Neural progenitor cell (in vitro differentiated cells): ENCODE measurements around the gene ZNRF4. TPM values are rescaled to one million over a fixed set of nuclear protein-coding genes. Genes with fewer than 3 reads are reported as not detected.
"Not testable (repeated sequence)": the region's sequence is repeated elsewhere in the genome, so short reads cannot be mapped to it uniquely, and the experiment has no call there.

ENCODE experiments used
- DNase-seq: peaks from one replicate; pipeline ENCODE4 v3.0.0-alpha.2; 2016; ENCODE audit warnings: low spot score
- H2AFZ ChIP-seq: fragments of 200-600 bp; sonication (generic); replicated peaks from 2 replicates; pipeline ENCODE4 v1.6.1; 2016; ENCODE audit warnings: antibody characterized with exemption
- H3F3A ChIP-seq: fragments of 200-600 bp; sonication (generic); 2 replicates; pipeline ENCODE4 v1.6.1; 2016; ENCODE audit warnings: antibody characterized with exemption, low read depth
- H3K27ac ChIP-seq: fragments of 200-600 bp; sonication (generic); 2 replicates; pipeline ENCODE4 v1.5.1; 2016; ENCODE audit warnings: mild to moderate bottlenecking
- H3K27me3 ChIP-seq: fragments of 200-600 bp; sonication (generic); 2 replicates; pipeline ENCODE4 v1.6.1; 2016; ENCODE audit warnings: mild to moderate bottlenecking, moderate library complexity
- H3K36me3 ChIP-seq: fragments of 200-600 bp; sonication (generic); 2 replicates; pipeline ENCODE4 v1.5.1; 2016
- H3K4me1 ChIP-seq: fragments of 200-600 bp; sonication (generic); 2 replicates; pipeline ENCODE4 v1.6.1; 2016; ENCODE audit warnings: mixed run types
- H3K4me2 ChIP-seq: fragments of 200-600 bp; sonication (generic); 2 replicates; pipeline ENCODE4 v1.6.1; 2016
- H3K4me3 ChIP-seq: fragments of 200-600 bp; sonication (generic); 2 replicates; pipeline ENCODE4 v1.5.1; 2016
- H3K79me2 ChIP-seq: fragments of 200-600 bp; sonication (generic); 2 replicates; pipeline ENCODE4 v1.6.1; 2016; ENCODE audit warnings: low read depth
- H3K9ac ChIP-seq: fragments of 200-600 bp; sonication (generic); 2 replicates; pipeline ENCODE4 v1.6.1; 2016
- H3K9me3 ChIP-seq: fragments of 200-600 bp; sonication (generic); 2 replicates; pipeline ENCODE4 v1.5.1; 2016; ENCODE audit warnings: low read depth
- H4K20me1 ChIP-seq: fragments of 200-600 bp; sonication (generic); 2 replicates; pipeline ENCODE4 v1.6.1; 2016; ENCODE audit warnings: low read depth
- H3K27ac Mint-ChIP-seq: 3 replicates; pipeline ENCODE4 v1.8.0; 2021; ENCODE audit warnings: mixed read lengths
- H3K27me3 Mint-ChIP-seq: 2 replicates; pipeline ENCODE4 v1.8.0; 2022; ENCODE audit warnings: low read depth, mild to moderate bottlenecking, inconsistent platforms, moderate library complexity, mixed read lengths; ENCODE audit not compliant: insufficient read depth
- H3K36me3 Mint-ChIP-seq: 3 replicates; pipeline ENCODE4 v1.8.0; 2021; ENCODE audit warnings: mixed read lengths
- H3K4me1 Mint-ChIP-seq: 3 replicates; pipeline ENCODE4 v1.8.0; 2021; ENCODE audit warnings: mixed read lengths
- H3K4me3 Mint-ChIP-seq: 3 replicates; pipeline ENCODE4 v1.8.0; 2021; ENCODE audit warnings: mild to moderate bottlenecking, moderate library complexity, mixed read lengths
- H3K9me3 Mint-ChIP-seq: 3 replicates; pipeline ENCODE4 v1.8.0; 2020; ENCODE audit warnings: mixed read lengths
- EZH2 ChIP-seq: fragments of 200-600 bp; sonication (generic); IDR thresholded peaks from 2 replicates; pipeline ENCODE4 v1.6.1; 2017; ENCODE audit warnings: antibody characterized with exemption, mild to moderate bottlenecking, moderate library complexity
- EZH2phosphoT487 ChIP-seq: fragments of 200-600 bp; sonication (generic); IDR thresholded peaks from 2 replicates; pipeline ENCODE4 v1.6.1; 2017; ENCODE audit warnings: antibody characterized with exemption
- total RNA-seq: library from RNA; depleted of rRNA; stranded (reverse); fragments of >200 nt; gene quantifications from 2 replicates; pipeline ENCODE4 v1.2.3, GENCODE V29; 2015; ENCODE audit warnings: low replicate concordance
- TF ChIP-seq, protein P1 (sequence below): fragments of 200-600 bp; sonication (generic); IDR thresholded peaks from 2 replicates; pipeline ENCODE4 v1.5.1; 2017; ENCODE audit warnings: antibody characterized with exemption, mild to moderate bottlenecking

Gene ZNRF4
- total RNA-seq, 1 donor from 2014 or later, result not detected

DNA sequence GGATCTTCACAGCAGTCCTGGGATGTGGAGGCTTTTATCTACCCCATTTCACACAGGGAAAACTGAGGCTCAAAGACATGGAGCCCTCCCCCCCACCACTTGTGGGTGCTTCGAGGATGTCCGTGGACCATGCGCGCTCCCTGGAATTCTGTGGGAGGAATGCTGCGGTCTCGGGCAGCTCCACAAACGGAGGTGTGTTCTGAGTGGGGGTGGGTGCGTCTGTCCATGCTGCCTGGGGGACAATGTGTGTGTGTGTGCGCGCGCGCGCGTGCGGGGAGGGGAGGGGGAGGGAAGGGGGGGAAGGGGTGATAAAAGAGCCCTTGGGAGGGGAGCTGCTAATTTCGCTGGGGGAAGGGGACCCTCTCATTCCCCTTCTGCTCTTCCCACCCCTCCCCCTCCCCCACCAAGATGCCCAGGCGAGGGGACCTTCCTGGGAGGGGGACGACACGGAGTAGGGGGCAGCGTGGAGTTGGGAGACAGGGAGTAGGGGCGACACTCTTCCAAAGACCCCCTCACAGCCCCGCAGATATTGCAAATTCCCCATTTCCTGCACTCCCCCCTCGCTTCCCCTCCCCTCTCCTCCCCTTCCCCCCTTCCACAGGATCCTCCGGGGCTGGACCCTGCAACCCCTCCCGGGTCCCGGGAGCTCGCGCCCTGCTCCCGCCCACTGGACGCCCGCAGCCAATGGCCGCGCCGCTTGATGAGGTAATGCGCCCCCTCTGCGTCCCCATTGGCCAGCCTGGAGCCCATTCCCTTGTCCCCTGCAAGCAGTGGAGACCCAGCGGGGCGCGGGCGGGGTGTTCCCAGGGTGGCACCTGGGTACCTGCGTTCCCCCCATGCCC is 18.9 kb upstream of the ZNRF4 start:
- no peak overlapping the region for H3K27ac ChIP-seq

DNA sequence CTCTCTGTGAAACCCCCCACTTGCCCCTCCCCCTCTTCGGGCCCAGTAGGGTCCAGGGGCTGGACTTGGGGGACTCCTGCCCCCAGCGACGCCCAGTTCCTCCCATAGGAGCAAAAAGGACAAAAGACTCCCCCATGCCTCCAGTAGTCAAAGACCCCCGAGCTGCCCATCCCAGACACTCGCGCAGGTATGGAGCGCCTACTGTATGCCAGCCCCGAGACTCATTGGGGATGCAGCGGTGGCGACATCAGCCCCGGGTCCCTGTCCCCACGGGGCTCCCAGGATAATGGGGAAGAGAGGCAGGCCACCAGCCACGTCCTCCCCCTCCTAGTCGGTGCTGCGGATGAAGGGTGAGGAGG is 18.3 kb upstream of the ZNRF4 start:
- peaks cover 12% of the 10 kb centered on the region for H3K27me3 Mint-ChIP-seq
- H3K27me3 ChIP-seq, result peaks cover 17% of the 10 kb centered on the region
- H3K4me3 Mint-ChIP-seq, result peak overlapping the region; percentile 84
- TF ChIP-seq, protein P1, sequence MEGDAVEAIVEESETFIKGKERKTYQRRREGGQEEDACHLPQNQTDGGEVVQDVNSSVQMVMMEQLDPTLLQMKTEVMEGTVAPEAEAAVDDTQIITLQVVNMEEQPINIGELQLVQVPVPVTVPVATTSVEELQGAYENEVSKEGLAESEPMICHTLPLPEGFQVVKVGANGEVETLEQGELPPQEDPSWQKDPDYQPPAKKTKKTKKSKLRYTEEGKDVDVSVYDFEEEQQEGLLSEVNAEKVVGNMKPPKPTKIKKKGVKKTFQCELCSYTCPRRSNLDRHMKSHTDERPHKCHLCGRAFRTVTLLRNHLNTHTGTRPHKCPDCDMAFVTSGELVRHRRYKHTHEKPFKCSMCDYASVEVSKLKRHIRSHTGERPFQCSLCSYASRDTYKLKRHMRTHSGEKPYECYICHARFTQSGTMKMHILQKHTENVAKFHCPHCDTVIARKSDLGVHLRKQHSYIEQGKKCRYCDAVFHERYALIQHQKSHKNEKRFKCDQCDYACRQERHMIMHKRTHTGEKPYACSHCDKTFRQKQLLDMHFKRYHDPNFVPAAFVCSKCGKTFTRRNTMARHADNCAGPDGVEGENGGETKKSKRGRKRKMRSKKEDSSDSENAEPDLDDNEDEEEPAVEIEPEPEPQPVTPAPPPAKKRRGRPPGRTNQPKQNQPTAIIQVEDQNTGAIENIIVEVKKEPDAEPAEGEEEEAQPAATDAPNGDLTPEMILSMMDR, result no peak
- no peak for TF ChIP-seq EZH2
- no peak for TF ChIP-seq EZH2phosphoT487
- peak overlapping the region; percentile 57 for H3K4me3 ChIP-seq
- no peak overlapping the region for H3K27ac ChIP-seq
- no peaks in the 10 kb centered on the region for H4K20me1 ChIP-seq
- H3K36me3 Mint-ChIP-seq, result no peaks in the 10 kb centered on the region
- peak overlapping the region; percentile 37 for H3K27ac Mint-ChIP-seq
- peak overlapping the region; percentile 81 for H2AFZ ChIP-seq
- DNase-seq, result no peak
- H3F3A ChIP-seq, result peaks cover 12% of the 10 kb centered on the region
- peaks cover 9% of the 10 kb centered on the region for H3K9me3 Mint-ChIP-seq
- H3K9me3 ChIP-seq, result no peaks in the 10 kb centered on the region
- H3K9ac ChIP-seq, result no peak overlapping the region
- no peaks in the 10 kb centered on the region for H3K79me2 ChIP-seq
- peaks cover 27% of the 10 kb centered on the region for H3K4me1 Mint-ChIP-seq
- peak overlapping the region; percentile 84 for H3K4me2 ChIP-seq
- H3K36me3 ChIP-seq, result no peaks in the 10 kb centered on the region
- no peaks in the 10 kb centered on the region for H3K4me1 ChIP-seq

More for the DNA sequence above, 18.9 kb upstream of the ZNRF4 start:
- peaks cover 16% of the 10 kb centered on the region for H3K27me3 ChIP-seq
- peaks cover 12% of the 10 kb centered on the region for H3F3A ChIP-seq
- H3K9me3 Mint-ChIP-seq, result peaks cover 9% of the 10 kb centered on the region
- no peaks in the 10 kb centered on the region for H3K9me3 ChIP-seq
- H3K4me3 ChIP-seq, result peak overlapping the region; percentile 57
- peak overlapping the region; percentile 84 for H3K4me2 ChIP-seq
- peak overlapping the region; percentile 84 for H3K4me3 Mint-ChIP-seq
- no peaks in the 10 kb centered on the region for H3K4me1 ChIP-seq
- H2AFZ ChIP-seq, result peak overlapping the region; percentile 81
- peaks cover 12% of the 10 kb centered on the region for H3K27me3 Mint-ChIP-seq
- H3K36me3 Mint-ChIP-seq, result no peaks in the 10 kb centered on the region
- no peaks in the 10 kb centered on the region for H4K20me1 ChIP-seq
- peak overlapping the region; percentile 83 for H3K27ac Mint-ChIP-seq
- no peak for TF ChIP-seq EZH2
- TF ChIP-seq, protein P1, result no peak
- TF ChIP-seq EZH2phosphoT487, result no peak
- no peak overlapping the region for H3K9ac ChIP-seq
- H3K36me3 ChIP-seq, result no peaks in the 10 kb centered on the region
- no peaks in the 10 kb centered on the region for H3K79me2 ChIP-seq
- DNase-seq, result peak; percentile 95
- peaks cover 29% of the 10 kb centered on the region for H3K4me1 Mint-ChIP-seq

DNA sequence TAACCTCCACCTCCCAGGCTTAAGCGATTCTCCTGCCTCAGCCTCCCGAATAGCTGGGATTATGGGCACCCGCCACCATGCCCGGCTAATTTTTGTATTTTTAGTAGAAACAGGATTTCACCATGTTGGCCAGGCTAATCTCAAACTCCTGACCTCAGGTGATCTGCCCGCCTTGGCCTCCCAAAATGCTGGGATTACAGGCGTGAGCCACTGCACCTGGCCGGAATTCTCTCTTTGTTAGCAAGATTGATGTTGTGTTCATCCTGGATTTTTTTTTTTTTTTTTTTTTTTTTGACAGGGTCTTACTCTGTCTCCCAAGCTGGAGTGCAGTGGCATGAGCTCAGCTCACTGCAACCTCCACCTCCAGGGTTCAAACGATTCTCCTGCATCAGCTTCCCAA is 16.5 kb upstream of the ZNRF4 start:
- not testable (repeated sequence) for H3K4me3 ChIP-seq, H3K79me2 ChIP-seq, H3K36me3 Mint-ChIP-seq, H2AFZ ChIP-seq, H3K9me3 ChIP-seq, H3K27ac ChIP-seq, H3K4me1 ChIP-seq, H4K20me1 ChIP-seq, H3K9ac ChIP-seq, H3K36me3 ChIP-seq, DNase-seq, H3K27ac Mint-ChIP-seq, H3K9me3 Mint-ChIP-seq, H3K4me2 ChIP-seq, H3K4me3 Mint-ChIP-seq
- Histone ChIP-seq H3F3A (peaks cover 12% of the 10 kb centered on the region), H3K27me3 (peaks cover 19% of the 10 kb centered on the region)
- H3K4me1 Mint-ChIP-seq, result peaks cover 24% of the 10 kb centered on the region
- H3K27me3 Mint-ChIP-seq, result peaks cover 10% of the 10 kb centered on the region

DNA sequence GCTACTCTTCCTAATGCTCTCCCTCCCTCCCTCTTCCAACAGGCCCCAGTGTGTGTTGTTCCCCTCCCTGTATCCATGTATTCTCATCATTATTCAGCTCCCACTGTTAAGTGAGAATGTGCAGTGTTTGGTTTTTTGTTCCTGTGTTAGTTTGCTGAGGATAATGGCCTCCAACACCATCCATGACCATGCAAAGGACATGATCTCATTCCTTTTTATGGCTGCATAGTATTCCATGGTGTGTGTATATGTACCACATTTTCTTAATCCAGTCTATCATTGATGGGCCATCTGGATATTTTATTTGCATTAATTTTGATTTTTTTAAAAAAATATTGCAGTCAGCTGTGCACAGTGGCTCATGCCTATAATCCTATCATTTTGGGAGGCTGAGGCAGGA is 15.8 kb upstream of the ZNRF4 start:
- TF ChIP-seq, protein P1, result no peak
- TF ChIP-seq EZH2phosphoT487 (no peak), EZH2 (no peak)
- no peaks in the 10 kb centered on the region for H4K20me1 ChIP-seq
- H3K36me3 ChIP-seq, result no peaks in the 10 kb centered on the region
- no peak for DNase-seq
- no peak overlapping the region for H3K9ac ChIP-seq
- H3K4me2 ChIP-seq, result no peak overlapping the region
- peaks cover 7% of the 10 kb centered on the region for H3F3A ChIP-seq
- H3K79me2 ChIP-seq, result no peaks in the 10 kb centered on the region
- Mint-ChIP-seq H3K36me3 (no peaks in the 10 kb centered on the region), H3K27me3 (peaks cover 10% of the 10 kb centered on the region), H3K4me3 (no peak overlapping the region), H3K27ac (peak overlapping the region; percentile 43), H3K9me3 (peaks cover 8% of the 10 kb centered on the region), H3K4me1 (peaks cover 18% of the 10 kb centered on the region)
- H2AFZ ChIP-seq, result no peak overlapping the region
- H3K9me3 ChIP-seq, result no peaks in the 10 kb centered on the region
- H3K27ac ChIP-seq, result no peak overlapping the region
- H3K27me3 ChIP-seq, result peaks cover 19% of the 10 kb centered on the region
- no peaks in the 10 kb centered on the region for H3K4me1 ChIP-seq
- H3K4me3 ChIP-seq, result no peak overlapping the region
